Caki2 (cell line): ENCODE measurements around the gene TENM4. TPM values are rescaled to one million over a fixed set of nuclear protein-coding genes. Genes with fewer than 3 reads are reported as not detected.

Source experiments
- DNase-seq: peaks from one replicate; pipeline ENCODE4 v3.0.0-alpha.2; 2015; ENCODE audit warnings: low read depth
- in situ Hi-C: cut with HindIII; loops from 2 replicates; pipeline ENCODE4 v1.10.0; 2016; ENCODE audit warnings: low sequenced_read_pairs, low pct_unique_long_range_greater_than_20kb, mixed read lengths
- total RNA-seq: library from RNA; depleted of rRNA; stranded (reverse); fragments of >200 nt; shearing (Covaris generic); gene quantifications from 2 replicates; pipeline ENCODE4 v1.2.3, GENCODE V29; 2014; ENCODE audit warnings: low replicate concordance

The TENM4 gene
- total RNA-seq, 1 experiment from 2014 or later: 0.17 TPM

GRCh38 chr11:78943841-78944240, 497.0 kb downstream of the TENM4 start:
- no peak for DNase-seq
- in situ Hi-C loops: no loop called here

GRCh38 chr11:78943154-78943553, 497.7 kb downstream of the TENM4 start:
- DNase-seq: no peak
- in situ Hi-C loops: no loop called here

- in situ Hi-C loops: no loop called here
- DNase-seq: no peak
These were observed 499.5 kb downstream of the TENM4 start for GRCh38 chr11:78941226-78941851.

- in situ Hi-C loops: no loop called here
- no peak for DNase-seq
These were observed 500.2 kb downstream of the TENM4 start for GRCh38 chr11:78940500-78941225.

- in situ Hi-C loops: no loop called here
- no peak for DNase-seq
These were observed 501.9 kb downstream of the TENM4 start for GRCh38 chr11:78938971-78939370.

GRCh38 chr11:78938036-78938435, 502.8 kb downstream of the TENM4 start:
- no peak for DNase-seq
- in situ Hi-C loops: no loop called here

- in situ Hi-C loops: no loop called here
- DNase-seq: no peak
These were observed 505.3 kb downstream of the TENM4 start for GRCh38 chr11:78935398-78936068.

GRCh38 chr11:78933350-78933749, 507.5 kb downstream of the TENM4 start:
- in situ Hi-C loops: no loop called here
- no peak for DNase-seq

- in situ Hi-C loops: no loop called here
- DNase-seq: no peak
These were observed 508.1 kb downstream of the TENM4 start for GRCh38 chr11:78932757-78933156.

GRCh38 chr11:78931891-78932290, 508.9 kb downstream of the TENM4 start:
- DNase-seq: no peak
- in situ Hi-C loops: no loop called here

GRCh38 chr11:78930810-78931523, 509.9 kb downstream of the TENM4 start:
- no peak for DNase-seq
- in situ Hi-C loops: no loop called here

GRCh38 chr11:78929906-78930220, 511.0 kb downstream of the TENM4 start:
- in situ Hi-C loops: no loop called here
- no peak for DNase-seq

GRCh38 chr11:78929207-78929905, 511.5 kb downstream of the TENM4 start:
- in situ Hi-C loops: no loop called here

GRCh38 chr11:78927511-78927910, 513.3 kb downstream of the TENM4 start:
- DNase-seq: no peak
- in situ Hi-C loops: no loop called here

More at GRCh38 chr11:78929207-78929905, 511.5 kb downstream of the TENM4 start:
- no peak for DNase-seq

GRCh38 chr11:78926633-78927338, 514.0 kb downstream of the TENM4 start:
- in situ Hi-C loops: no loop called here
- no peak for DNase-seq

- in situ Hi-C loops: no loop called here
- DNase-seq: no peak
These were observed 515.4 kb downstream of the TENM4 start for GRCh38 chr11:78925387-78925786.

- in situ Hi-C loops: no loop called here
- no peak for DNase-seq
These were observed 517.8 kb downstream of the TENM4 start for GRCh38 chr11:78922859-78923625.
